GM12875 (cell line): ENCODE data around the gene CAMKMT.

ENCODE experiments used
- H3K4me3 ChIP-seq: one replicate; pipeline ENCODE4 v1.5.1; 2011; ENCODE audit warnings: low read depth, low read length, control low read depth
- TF ChIP-seq, protein P1 (sequence below): IDR thresholded peaks from 2 replicates; pipeline ENCODE4 v1.5.1; 2011; ENCODE audit warnings: low read depth, mild to moderate bottlenecking, control low read depth, inconsistent platforms, low read length, moderate library complexity, borderline replicate concordance; ENCODE audit not compliant: insufficient read depth

CAMKMT gene

DNA sequence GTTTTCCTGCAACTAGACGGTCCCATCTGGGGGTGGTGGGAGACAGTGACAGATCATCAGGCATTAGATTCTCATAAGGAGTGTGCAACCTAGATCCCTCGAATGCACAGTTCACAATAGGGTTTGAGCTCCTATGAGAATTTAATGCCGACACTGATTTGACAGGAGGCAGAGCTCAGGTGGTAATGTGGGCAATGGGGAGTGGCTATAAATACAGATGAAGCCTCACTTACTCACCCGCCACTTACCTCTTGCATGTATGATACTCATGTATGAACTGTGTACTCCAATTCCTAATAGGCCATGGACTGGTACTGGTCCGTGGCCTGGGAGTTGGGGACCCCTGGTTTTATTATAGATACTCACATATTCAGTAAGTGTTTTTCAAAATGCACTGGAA, 457.3 kb downstream of the CAMKMT start:
- TF ChIP-seq, protein P1, sequence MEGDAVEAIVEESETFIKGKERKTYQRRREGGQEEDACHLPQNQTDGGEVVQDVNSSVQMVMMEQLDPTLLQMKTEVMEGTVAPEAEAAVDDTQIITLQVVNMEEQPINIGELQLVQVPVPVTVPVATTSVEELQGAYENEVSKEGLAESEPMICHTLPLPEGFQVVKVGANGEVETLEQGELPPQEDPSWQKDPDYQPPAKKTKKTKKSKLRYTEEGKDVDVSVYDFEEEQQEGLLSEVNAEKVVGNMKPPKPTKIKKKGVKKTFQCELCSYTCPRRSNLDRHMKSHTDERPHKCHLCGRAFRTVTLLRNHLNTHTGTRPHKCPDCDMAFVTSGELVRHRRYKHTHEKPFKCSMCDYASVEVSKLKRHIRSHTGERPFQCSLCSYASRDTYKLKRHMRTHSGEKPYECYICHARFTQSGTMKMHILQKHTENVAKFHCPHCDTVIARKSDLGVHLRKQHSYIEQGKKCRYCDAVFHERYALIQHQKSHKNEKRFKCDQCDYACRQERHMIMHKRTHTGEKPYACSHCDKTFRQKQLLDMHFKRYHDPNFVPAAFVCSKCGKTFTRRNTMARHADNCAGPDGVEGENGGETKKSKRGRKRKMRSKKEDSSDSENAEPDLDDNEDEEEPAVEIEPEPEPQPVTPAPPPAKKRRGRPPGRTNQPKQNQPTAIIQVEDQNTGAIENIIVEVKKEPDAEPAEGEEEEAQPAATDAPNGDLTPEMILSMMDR: no peak
- no peak overlapping the region for H3K4me3 ChIP-seq

DNA sequence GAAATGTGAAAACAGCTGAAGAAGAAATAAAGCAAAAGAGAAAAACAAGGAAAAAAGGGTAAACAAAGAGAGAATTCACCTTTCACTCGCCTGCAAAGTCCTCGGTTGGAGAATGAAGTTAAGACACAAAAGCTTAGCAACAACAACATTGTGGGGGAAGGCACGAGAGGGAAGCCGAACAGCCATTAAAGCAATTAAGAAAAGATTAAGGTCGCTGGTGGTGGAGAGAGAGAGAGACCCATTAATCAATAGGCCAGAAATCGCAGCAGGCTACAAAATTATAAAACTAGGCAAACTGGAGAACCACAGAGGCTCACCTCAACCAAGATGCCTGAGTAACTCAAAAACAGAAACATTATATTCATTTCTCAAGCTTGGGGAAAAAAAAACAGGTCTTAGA, 459.8 kb downstream of the CAMKMT start:
- no peak overlapping the region for H3K4me3 ChIP-seq
- TF ChIP-seq, protein P1: no peak

DNA sequence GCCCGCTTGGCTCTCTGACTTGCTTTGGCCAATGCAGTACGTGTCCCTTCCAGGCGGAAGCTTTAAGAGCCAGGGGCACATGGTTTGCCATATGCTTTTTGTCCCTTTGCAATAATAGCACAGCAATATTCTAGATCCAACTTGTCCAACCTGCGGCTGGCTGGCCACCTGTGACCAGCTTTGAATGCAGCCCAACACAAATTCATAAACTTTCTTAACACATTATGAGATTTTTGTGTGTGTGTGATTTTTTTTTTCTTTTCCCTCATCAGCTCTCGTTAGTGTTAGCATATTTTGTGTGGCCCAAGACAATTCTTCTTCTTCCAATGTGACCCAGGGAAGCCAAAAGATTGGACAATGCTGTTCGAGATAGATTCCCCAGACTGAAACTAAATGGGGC, 460.4 kb downstream of the CAMKMT start:
- TF ChIP-seq, protein P1: no peak

More for the DNA sequence above, 460.4 kb downstream of the CAMKMT start:
- no peak overlapping the region for H3K4me3 ChIP-seq
